Measurements from ENCODE around the gene CCNY. TPM values are rescaled to one million over a fixed set of nuclear protein-coding genes. Genes with fewer than 3 reads are reported as not detected.

CCNY gene
- total RNA-seq, 2 donors from 2014 or later: 40.1 to 84.6 TPM

- Histone ChIP-seq H3K27me3 (replicated peaks; ENCODE audit: insufficient read depth) (no peaks in the 10 kb centered on the region), H3K4me3 (no peak overlapping the region), H3K9me3 (no peaks in the 10 kb centered on the region), H3K36me3 (no peaks in the 10 kb centered on the region), H3K4me1 (ENCODE audit: control insufficient read depth in 1 of 2, low read depth in 2 of 2) (peaks cover 0 to 3% of the 10 kb centered on the region in 2 donors), H3K27ac (no peak overlapping the region)
- no peak for DNase-seq (ENCODE audit: low spot score)
- TF ChIP-seq CTCF (IDR thresholded peaks at IDR 0.05): no peak
- ATAC-seq (ENCODE audit: insufficient number of reproducible peaks, low FRiP score, low read depth): no peak
Observed at GRCh38 chr10:35578618-35578956, 242.3 kb downstream of the CCNY start.

DNA sequence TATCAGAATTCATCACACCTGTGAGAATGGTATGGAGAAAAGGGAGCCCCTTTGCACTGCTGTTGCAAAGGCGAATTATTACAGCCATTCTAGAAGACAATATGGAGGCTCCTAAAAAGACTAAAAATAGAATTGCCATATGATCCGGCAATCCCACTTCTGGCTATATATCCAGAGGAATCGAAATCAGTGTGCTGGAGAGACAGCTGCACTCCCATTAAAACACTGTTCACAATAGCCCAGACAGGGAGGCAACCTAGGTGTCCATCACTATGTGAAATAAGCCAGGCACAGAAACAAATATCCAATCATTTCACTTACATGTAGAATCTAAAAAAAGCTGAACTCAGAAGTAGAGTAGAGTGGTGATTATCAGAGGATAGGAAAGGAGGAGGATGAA, 242.8 kb downstream of the CCNY start:
- Histone ChIP-seq H3K27ac (no peak overlapping the region), H3K36me3 (no peaks in the 10 kb centered on the region), H3K4me3 (no peak overlapping the region), H3K9me3 (no peaks in the 10 kb centered on the region), H3K4me1 (ENCODE audit: control insufficient read depth in 1 of 2, low read depth in 2 of 2) (peaks cover 0 to 3% of the 10 kb centered on the region in 2 donors), H3K27me3 (replicated peaks; ENCODE audit: insufficient read depth) (no peaks in the 10 kb centered on the region)
- TF ChIP-seq CTCF (IDR thresholded peaks at IDR 0.05): no peak
- DNase-seq (ENCODE audit: low spot score) (no peak), ATAC-seq (ENCODE audit: insufficient number of reproducible peaks, low FRiP score, low read depth) (no peak)

- H3K36me3 ChIP-seq: no peaks in the 10 kb centered on the region
- peaks cover 0 to 3% of the 10 kb centered on the region in 2 donors for H3K4me1 ChIP-seq (ENCODE audit: control insufficient read depth in 1 of 2, low read depth in 2 of 2)
- H3K9me3 ChIP-seq: no peaks in the 10 kb centered on the region
- TF ChIP-seq CTCF (IDR thresholded peaks at IDR 0.05): no peak
- no peaks in the 10 kb centered on the region for H3K27me3 ChIP-seq (replicated peaks; ENCODE audit: insufficient read depth)
- H3K4me3 ChIP-seq: no peak overlapping the region
- DNase-seq (ENCODE audit: low spot score): no peak
- H3K27ac ChIP-seq: no peak overlapping the region
- ATAC-seq (ENCODE audit: insufficient number of reproducible peaks, low FRiP score, low read depth): no peak
Observed at GRCh38 chr10:35579726-35580422, 243.6 kb downstream of the CCNY start.

DNA sequence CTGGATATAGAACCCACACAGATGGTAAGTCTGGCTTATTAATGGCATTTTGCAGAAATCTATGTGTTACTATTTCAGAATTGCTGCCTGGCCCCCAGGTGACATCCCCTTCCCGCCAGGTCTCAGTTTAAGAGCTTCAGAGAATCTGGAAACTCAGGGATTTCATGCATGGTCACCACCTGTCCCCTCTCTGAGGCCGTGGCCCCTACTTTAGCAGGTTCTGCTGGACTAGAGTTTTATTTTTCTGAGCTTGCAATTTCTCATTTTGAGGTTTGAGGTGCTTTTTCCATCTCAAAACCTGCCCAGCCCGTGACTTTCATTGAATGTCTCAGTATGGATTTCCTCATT, 244.1 kb downstream of the CCNY start:
- Histone ChIP-seq H3K36me3 (no peaks in the 10 kb centered on the region), H3K27ac (no peak overlapping the region), H3K9me3 (no peaks in the 10 kb centered on the region), H3K27me3 (replicated peaks; ENCODE audit: insufficient read depth) (no peaks in the 10 kb centered on the region), H3K4me1 (ENCODE audit: control insufficient read depth in 1 of 2, low read depth in 2 of 2) (peaks cover 0 to 3% of the 10 kb centered on the region in 2 donors), H3K4me3 (no peak overlapping the region)
- DNase-seq (ENCODE audit: low spot score) (no peak), ATAC-seq (ENCODE audit: insufficient number of reproducible peaks, low FRiP score, low read depth) (no peak)
- TF ChIP-seq CTCF (IDR thresholded peaks at IDR 0.05): no peak

GRCh38 chr10:35581655-35582054, 245.3 kb downstream of the CCNY start:
- Histone ChIP-seq H3K4me1 (ENCODE audit: control insufficient read depth in 1 of 2, low read depth in 2 of 2) (peaks cover 0 to 3% of the 10 kb centered on the region in 2 donors), H3K27ac (no peak overlapping the region), H3K9me3 (no peaks in the 10 kb centered on the region), H3K36me3 (no peaks in the 10 kb centered on the region), H3K4me3 (no peak overlapping the region), H3K27me3 (replicated peaks; ENCODE audit: insufficient read depth) (no peaks in the 10 kb centered on the region)
- DNase-seq (ENCODE audit: low spot score) (no peak), ATAC-seq (ENCODE audit: insufficient number of reproducible peaks, low FRiP score, low read depth) (no peak)
- TF ChIP-seq CTCF (IDR thresholded peaks at IDR 0.05): no peak
